ENCODE results near the gene CDC40.
"Not testable (repeated sequence)": the region's sequence is repeated elsewhere in the genome, so short reads cannot be mapped to it uniquely, and the experiment has no call there.

Gene CDC40

DNA sequence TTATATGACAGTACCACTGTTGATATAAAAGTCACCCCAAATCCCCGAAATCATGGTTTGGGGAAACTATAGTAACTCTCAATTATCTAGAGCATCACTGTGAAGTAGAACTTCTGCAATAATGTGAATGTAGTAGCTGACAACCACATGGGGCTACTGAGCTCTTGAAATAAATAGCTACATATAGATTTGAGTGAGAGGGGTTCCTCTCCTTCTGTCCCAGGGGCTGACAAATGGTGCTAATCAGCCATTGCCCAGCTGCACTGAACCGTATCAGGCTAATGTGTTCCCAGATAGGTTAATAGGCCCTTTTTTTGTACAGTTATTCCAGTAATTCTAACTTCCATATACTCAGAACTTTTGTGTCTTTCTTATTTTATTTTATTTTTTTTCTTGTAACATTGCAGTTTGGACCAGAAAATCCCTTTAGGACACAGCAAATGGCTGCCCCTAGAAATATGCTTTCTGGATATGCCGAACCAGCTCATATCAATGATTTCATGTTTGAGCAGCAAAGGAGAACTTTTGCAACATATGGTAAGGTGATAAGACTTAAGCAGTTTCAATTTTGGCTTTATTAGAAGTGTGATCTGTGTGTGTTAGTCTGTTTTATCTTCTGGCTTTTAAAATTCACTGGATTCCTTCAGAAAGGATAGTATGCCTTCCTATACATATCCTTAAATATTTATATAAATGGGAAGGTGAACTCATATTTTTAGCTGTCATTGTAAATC, 21.1 kb downstream of the CDC40 start:
- DNase-seq (ENCODE audit: low read depth) = no peak

DNA sequence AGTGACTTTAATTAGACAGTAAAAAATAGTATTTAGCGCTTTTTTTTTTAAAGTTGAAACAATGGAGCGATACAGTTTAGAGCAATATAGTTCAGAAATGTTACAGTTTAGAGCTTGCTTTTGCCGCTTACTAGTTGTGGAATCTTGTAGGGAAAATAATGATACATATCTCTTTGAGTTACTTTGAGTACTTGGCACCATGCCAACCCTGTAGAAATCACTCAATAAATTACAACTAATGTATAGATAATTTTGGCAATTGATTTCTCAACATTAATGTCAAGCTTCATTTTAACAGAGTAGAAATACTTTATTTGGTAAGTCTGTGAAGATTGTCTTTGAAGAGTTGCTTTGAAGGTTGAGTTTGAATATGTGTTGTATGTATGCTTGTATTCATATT, 27.4 kb downstream of the CDC40 start:
- no peak for DNase-seq (ENCODE audit: low read depth)

DNA sequence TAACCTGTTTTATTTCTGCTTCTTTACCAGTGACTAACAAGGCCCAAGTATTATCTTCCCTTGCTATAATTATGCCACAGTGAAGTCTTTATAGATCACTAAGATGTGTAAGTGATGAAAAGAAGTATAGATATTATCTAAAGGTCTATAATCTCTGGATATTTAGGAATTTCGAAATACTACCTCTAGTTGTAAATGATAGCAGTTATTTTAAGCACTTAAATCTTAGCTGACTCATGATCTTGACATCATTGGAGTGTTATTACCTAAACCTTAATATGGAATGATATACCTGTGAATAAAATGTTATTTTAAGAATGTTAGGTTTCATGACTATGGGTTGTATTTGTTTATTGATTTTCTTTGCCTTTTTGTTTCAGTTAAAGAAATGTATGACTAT, 31.5 kb downstream of the CDC40 start:
- DNase-seq (ENCODE audit: low read depth) = no peak

- no peak for DNase-seq (ENCODE audit: low read depth)
Measured at GRCh38 chr6:110214338-110214737, 34.1 kb downstream of the CDC40 start.

DNA sequence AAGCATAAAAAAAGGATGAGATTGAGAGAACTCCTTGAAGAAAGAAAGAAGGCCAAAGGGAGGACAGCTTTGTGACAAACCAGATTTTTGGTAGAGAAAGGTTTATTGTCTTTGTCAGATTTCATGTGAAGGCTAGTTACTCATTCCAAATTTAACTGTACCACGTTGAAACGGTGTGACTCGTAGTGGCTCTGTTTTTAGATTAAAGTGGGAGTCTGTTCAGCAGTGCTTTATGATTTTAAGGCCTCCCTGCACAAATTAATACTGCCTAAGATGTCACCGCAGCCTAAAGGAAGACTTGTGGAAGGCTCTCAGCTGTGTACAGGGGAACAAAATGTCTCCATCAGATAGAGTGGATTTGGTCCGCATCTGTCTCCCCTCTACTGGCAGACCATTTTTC, 35.9 kb downstream of the CDC40 start:
- no peak for DNase-seq (ENCODE audit: low read depth)

DNA sequence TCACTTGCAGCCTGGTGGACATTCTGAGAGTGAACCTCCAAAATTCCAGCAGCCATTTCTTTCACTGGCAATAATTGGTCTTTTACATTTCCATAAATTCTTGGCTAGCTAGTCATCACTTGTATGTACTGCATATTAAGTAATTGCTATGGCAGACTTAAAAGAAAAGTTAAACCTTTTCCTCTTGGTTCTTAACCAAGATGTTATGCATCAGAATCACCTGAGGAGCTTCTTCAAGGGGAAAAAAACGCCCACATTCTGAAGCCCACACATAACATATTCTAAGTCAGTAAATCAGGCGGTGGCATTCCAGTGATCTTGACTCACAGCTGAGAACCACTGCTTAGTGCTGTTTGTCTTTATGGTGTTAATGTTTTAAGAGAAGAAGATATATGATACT, 37.0 kb downstream of the CDC40 start:
- no peak for DNase-seq (ENCODE audit: low read depth)

DNA sequence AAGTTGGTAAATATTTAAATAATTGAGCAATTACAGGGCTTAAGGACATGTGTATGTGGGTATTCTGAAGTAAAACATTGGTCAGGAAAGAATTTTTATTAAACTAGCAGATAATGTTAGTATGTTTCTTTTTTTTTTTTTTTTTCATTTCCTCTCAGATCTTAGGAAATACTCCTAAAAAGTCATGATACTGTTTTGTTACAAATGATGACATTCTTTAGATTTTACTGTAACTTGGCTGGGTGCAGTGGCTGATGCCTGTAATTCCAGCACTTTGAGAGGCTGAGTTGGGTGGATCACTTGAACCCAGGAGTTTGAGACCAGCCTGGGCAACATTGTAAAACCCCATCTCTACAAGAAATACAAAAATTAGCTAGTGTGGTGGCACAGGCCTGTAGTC, 41.5 kb downstream of the CDC40 start:
- no peak for DNase-seq (ENCODE audit: low read depth)

- no peak for DNase-seq (ENCODE audit: low read depth)
Measured at GRCh38 chr6:110226261-110226660, 46.0 kb downstream of the CDC40 start.

DNA sequence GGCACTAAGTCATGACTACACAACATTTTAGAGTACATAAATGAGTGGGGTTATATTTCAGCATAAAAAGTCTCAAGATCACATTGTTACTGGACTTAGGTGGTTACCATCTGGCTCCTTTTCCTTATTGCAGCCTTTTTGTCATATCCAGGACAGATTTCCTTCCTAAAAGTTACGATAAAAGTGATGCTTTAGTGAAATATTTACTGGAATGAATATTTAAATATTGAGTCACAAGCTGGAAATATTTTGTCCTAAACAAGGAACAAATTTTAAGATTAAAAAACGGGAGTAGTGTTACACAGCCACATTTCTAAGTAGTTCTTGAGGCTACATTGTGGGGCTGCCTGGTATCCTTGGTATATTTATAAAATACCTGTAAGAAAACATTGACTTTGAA, 52.2 kb downstream of the CDC40 start:
- peak; percentile 43 for DNase-seq (ENCODE audit: low read depth)

GRCh38 chr6:110233770-110234374, 53.6 kb downstream of the CDC40 start:
- DNase-seq (ENCODE audit: low read depth) = no peak

DNA sequence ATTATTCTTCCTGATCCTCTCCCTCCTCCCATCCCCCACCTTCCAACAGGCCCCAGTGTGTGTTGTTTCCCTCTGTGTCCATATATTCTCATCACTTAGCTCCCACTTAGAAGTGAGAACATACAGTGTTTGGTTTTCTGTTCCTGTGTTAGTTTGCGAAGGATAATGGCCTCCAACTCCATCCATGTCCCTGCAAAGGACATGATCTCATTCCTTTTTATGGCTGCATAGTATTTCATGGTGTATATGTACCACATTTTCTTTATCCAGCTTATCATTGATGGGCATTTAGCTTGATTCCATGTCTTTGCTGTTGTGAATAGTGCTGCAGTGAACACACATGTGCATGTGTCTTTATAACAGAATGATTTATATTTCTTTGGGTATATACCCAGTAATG, 55.8 kb downstream of the CDC40 start:
- DNase-seq (ENCODE audit: low read depth) = not testable (repeated sequence)

- DNase-seq (ENCODE audit: low read depth) = no peak
Measured at GRCh38 chr6:110239526-110240274, 59.5 kb downstream of the CDC40 start.

DNA sequence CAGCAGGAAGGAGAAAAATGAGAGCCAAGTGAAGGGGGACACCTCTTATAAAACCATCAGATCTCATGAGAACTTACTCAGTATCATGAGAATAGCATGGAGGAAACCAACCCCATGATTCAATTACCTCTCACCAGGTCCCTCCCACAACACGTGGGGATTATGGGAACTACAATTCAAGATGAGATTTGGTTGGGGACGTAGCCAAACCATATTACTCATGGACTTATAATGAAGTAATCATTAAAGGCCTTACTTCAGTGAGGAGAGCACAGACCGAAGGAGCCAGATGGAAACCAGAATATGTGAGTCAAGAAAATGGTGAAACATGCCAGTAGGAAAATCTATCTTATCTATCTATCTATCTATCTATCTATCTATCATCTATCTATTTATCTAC, 64.4 kb downstream of the CDC40 start:
- DNase-seq (ENCODE audit: low read depth) = not testable (repeated sequence)

GRCh38 chr6:110246378-110246777, 66.2 kb downstream of the CDC40 start:
- DNase-seq (ENCODE audit: low read depth) = no peak

DNA sequence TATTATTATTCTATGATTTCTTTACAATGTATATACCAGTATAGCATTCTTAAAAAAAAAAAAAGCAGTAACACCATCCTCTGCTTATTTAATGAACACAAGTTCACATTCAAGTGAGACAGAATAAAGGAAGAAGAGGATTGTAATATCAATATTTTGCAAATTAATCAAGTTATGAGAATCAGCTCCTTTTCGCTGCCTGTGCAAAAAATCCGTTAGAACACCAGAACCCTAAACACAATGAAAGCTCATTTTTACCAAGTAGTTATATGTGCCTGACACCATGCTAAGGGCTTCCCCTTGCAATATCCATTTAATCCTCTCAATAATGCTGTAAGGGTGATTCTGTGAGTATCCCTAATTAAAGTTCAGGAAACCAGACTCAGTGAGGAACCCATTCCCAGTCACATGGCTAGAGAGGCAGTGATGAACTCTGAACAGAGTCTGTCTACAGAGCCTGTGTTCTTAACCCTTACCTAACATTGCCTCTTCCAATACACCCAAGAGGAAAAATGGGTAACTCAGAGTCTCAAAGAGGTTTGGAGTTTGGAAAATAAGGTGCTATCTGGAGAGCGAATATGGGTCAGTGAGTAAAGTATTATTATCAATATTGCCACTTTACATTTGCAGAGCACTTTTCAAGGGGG, 66.8 kb downstream of the CDC40 start:
- no peak for DNase-seq (ENCODE audit: low read depth)

- no peak for DNase-seq (ENCODE audit: low read depth)
Measured at GRCh38 chr6:110250058-110250457, 69.8 kb downstream of the CDC40 start.

- no peak for DNase-seq (ENCODE audit: low read depth)
Measured at GRCh38 chr6:110250838-110251237, 70.6 kb downstream of the CDC40 start.

DNA sequence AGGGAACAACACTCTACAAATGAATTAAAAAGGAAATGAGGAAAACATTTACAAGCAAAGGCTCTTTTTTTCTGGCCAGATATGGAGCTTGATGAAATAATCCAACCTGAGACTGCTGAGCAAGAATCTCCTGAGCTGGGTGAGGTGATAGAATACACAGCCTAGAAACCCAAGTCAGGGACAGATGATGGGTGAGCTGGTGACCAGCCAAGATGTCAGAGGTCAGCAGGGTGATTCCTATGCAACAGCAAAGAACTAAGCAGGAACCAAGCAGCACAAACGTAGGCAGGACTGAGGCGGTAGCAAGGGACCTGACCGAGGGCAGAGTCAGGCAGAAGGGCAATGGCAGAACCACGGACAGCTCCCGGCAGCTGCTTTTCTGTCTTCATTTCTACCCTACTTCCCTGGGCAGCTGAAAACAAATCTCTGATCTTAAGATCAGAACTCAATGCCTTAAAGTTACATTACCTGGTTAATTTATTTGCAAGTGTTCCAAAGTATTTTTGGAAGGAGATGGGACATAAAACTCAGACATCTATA, 75.1 kb downstream of the CDC40 start:
- DNase-seq (ENCODE audit: low read depth) = no peak

DNA sequence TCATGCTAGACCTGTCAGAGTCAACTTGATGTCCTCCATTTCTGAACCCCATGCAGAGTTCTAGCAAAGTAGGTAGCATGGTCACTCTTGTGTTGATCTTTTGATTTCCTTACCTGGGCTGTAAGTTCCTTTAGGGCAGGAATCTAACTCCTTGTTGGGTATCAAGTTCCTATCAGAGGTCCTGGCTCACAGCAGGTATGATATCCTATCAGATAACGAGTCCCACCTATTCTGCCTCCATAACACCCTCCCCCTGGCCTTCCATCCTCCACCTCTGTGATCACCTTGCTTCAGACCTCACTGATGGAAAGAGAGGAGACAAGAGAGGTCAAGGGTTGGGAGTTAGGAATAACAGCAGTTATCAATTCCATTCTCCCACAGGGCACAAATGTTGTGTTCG, 76.1 kb downstream of the CDC40 start:
- DNase-seq (ENCODE audit: low read depth) = no peak

- DNase-seq (ENCODE audit: low read depth) = no peak
Measured at GRCh38 chr6:110265273-110265672, 85.0 kb downstream of the CDC40 start.

DNA sequence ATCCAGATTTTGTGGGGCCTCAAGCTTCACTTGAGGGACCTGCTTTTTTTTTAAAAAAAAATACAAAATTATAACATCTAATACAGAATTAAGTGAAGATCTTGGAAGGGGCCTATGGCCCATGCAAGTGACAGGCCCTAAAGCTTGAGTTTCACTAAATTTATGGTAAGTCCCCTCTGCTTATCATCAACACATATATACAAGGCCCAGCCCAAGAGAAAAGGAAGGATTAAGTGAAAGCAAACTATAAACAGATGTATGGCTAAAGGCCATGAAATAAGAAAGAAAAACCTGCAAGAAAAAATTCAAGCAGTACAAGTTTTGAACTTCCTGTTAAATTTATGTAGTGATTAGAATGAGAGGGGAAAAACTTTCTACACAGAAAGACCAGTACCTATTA, 86.8 kb downstream of the CDC40 start:
- DNase-seq (ENCODE audit: low read depth) = no peak

- DNase-seq (ENCODE audit: low read depth) = no peak
Measured at GRCh38 chr6:110269623-110270022, 89.4 kb downstream of the CDC40 start.

- DNase-seq (ENCODE audit: low read depth) = no peak
Measured at GRCh38 chr6:110270165-110270564, 89.9 kb downstream of the CDC40 start.
